K562 (cell line): ENCODE results near the gene SPRED2. TPM values are rescaled to one million over a fixed set of nuclear protein-coding genes. Genes with fewer than 3 reads are reported as not detected.

Experiments used
- CBX8 ChIP-seq: fragments of 200-600 bp; sonication (generic); IDR thresholded peaks from 2 replicates; pipeline ENCODE4 v1.6.1; 2012; ENCODE audit warnings: borderline replicate concordance, mixed run types, low read depth, mild to moderate bottlenecking, moderate library complexity, mixed read lengths, low read length, control low read depth, inconsistent platforms; ENCODE audit not compliant: poor library complexity, severe bottlenecking; ENCODE audit errors: extremely low read depth
- CREM ChIP-seq: IDR thresholded peaks from 2 replicates; pipeline ENCODE4 v1.6.1; 2014; ENCODE audit warnings: antibody characterized with exemption, low read depth
- CSDE1 ChIP-seq, 2 experiments: fragments of 450-650 bp; IDR thresholded peaks; 2 replicates each; pipeline ENCODE4 v1.6.1; 2016; ENCODE audit warnings: mild to moderate bottlenecking in 1 of 2
- DIDO1 ChIP-seq: fragments of 450-650 bp; IDR thresholded peaks from 2 replicates; pipeline ENCODE4 v1.6.1; 2016; ENCODE audit warnings: low read depth, missing biosample characterization, missing genetic modification characterization
- EWSR1 ChIP-seq: fragments of 450-650 bp; IDR thresholded peaks from 2 replicates; pipeline ENCODE4 v1.6.1; 2018; ENCODE audit warnings: borderline replicate concordance, mild to moderate bottlenecking, low read depth, moderate library complexity; ENCODE audit not compliant: partially characterized antibody
- EZH2 ChIP-seq: IDR thresholded peaks from 2 replicates; pipeline ENCODE4 v1.6.1; 2012; ENCODE audit warnings: low read depth, mild to moderate bottlenecking, inconsistent platforms, low read length, borderline replicate concordance
- FIP1L1 ChIP-seq: fragments of 200-400 bp; formaldehyde crosslinking; IDR thresholded peaks from 2 replicates; pipeline ENCODE4 v1.6.1; 2018; ENCODE audit warnings: mild to moderate bottlenecking, low read depth, low read length; ENCODE audit not compliant: poor library complexity, severe bottlenecking
- GTF2E2 ChIP-seq: fragments of 200-800 bp; sonication (Bioruptor generic); IDR thresholded peaks from 2 replicates; pipeline ENCODE4 v1.6.1; 2016; ENCODE audit warnings: missing genetic modification characterization, missing compliant biosample characterization
- KAT7 ChIP-seq: sonication (generic); formaldehyde crosslinking; IDR thresholded peaks from 2 replicates; pipeline ENCODE4 v1.8.0; 2022; ENCODE audit warnings: missing genetic modification reagents, mild to moderate bottlenecking, borderline replicate concordance
- MEF2D ChIP-seq: conservative IDR thresholded peaks from 2 replicates; pipeline ENCODE4 v1.6.1; 2016; ENCODE audit warnings: low read depth, missing genetic modification characterization, missing compliant biosample characterization
- MXI1 ChIP-seq: IDR thresholded peaks from 2 replicates; pipeline ENCODE4 v1.6.1; 2011; ENCODE audit warnings: low read depth, mild to moderate bottlenecking, improper control_type of control experiment, low read length
- MYNN ChIP-seq, 2 experiments: sonication (generic); formaldehyde crosslinking in 1 of 2; IDR thresholded peaks; 2 replicates each; pipeline versions ENCODE4 v1.5.0 to v1.6.1; 2016 to 2020; ENCODE audit warnings: antibody characterized with exemption in 1 of 2, missing genetic modification reagents in 1 of 2
- NFYB ChIP-seq: IDR thresholded peaks from 2 replicates; pipeline ENCODE4 v1.6.1; 2011; ENCODE audit warnings: mild to moderate bottlenecking, moderate library complexity; ENCODE audit not compliant: insufficient read length; ENCODE audit errors: extremely low read depth
- NR2F6 ChIP-seq: fragments of 450-650 bp; formaldehyde crosslinking; IDR thresholded peaks from 2 replicates; pipeline ENCODE4 v1.4.0; 2020; ENCODE audit warnings: mild to moderate bottlenecking
- PCBP1 ChIP-seq: fragments of 200-400 bp; formaldehyde crosslinking; IDR thresholded peaks from 2 replicates; pipeline ENCODE4 v1.6.1; 2018; ENCODE audit warnings: mild to moderate bottlenecking, low read depth, low read length; ENCODE audit not compliant: poor library complexity, severe bottlenecking
- RBM14 ChIP-seq: fragments of 200-400 bp; formaldehyde crosslinking; IDR thresholded peaks from 2 replicates; pipeline ENCODE4 v1.6.1; 2018; ENCODE audit warnings: low read depth, mild to moderate bottlenecking, low read length, moderate library complexity, borderline replicate concordance; ENCODE audit not compliant: insufficient read depth
- SMC3 ChIP-seq: conservative IDR thresholded peaks from 2 replicates; pipeline ENCODE4 v1.6.1; 2011; ENCODE audit warnings: low read depth, low read length, improper control_type of control experiment; ENCODE audit not compliant: insufficient read depth
- STAT5B ChIP-seq: fragments of 250-450 bp; sonication (Bioruptor Pico); IDR thresholded peaks from 2 replicates; pipeline ENCODE4 v1.8.0; 2021; ENCODE audit warnings: mild to moderate bottlenecking, inconsistent platforms
- TAL1 ChIP-seq: fragments of 450-650 bp; IDR thresholded peaks from 2 replicates; pipeline ENCODE4 v1.6.1; 2016; ENCODE audit warnings: mild to moderate bottlenecking
- TRIM24 ChIP-seq, 2 experiments: fragments of 450-650 bp; IDR thresholded peaks; 2 replicates each; pipeline ENCODE4 v1.6.1; 2016
- ZBED1 ChIP-seq: IDR thresholded peaks from 2 replicates; pipeline ENCODE4 v1.6.1; 2014
- ZNF174 ChIP-seq: fragments of 250-450 bp; sonication (Bioruptor Pico); IDR thresholded peaks from 2 replicates; pipeline ENCODE4 v1.4.0; 2020; ENCODE audit warnings: mild to moderate bottlenecking
- ZNF584 ChIP-seq: fragments of 200-800 bp; sonication (Bioruptor generic); IDR thresholded peaks from 2 replicates; pipeline ENCODE4 v1.6.1; 2016; ENCODE audit warnings: low read depth, mild to moderate bottlenecking, missing genetic modification characterization, missing compliant biosample characterization
- ZNF592 ChIP-seq: fragments of 450-650 bp; IDR thresholded peaks from 2 replicates; pipeline ENCODE4 v1.6.1; 2017; ENCODE audit warnings: antibody characterized with exemption, mild to moderate bottlenecking
- polyA plus RNA-seq, 8 experiments: library from polyadenylated mRNA; depleted of rRNA in 4 of 8; stranded (reverse) in 5 of 8; unstranded in 3 of 8; fragments of >200 nt; fragmentation: Nextera tagmentation in 2 of 8; fragmentation: Illumina TruSeq in 1 of 8; extraction: Ambion mirVana in 2 of 8; extraction: Trizol in 1 of 8; gene quantifications; 2 replicates each; pipeline versions ENCODE4 v1.2.1 to v1.2.3, GENCODE V29; 2011 to 2014; ENCODE audit warnings: inconsistent platforms in 1 of 8, missing spikeins in 1 of 8
- total RNA-seq, 7 experiments: library from RNA; depleted of rRNA in 6 of 7; stranded (reverse); fragments of >200 nt in 6 of 7; fragmentation: Illumina TruSeq in 2 of 7; extraction: Trizol in 2 of 7; gene quantifications; 2 replicates each; pipeline versions ENCODE4 v1.2.1 to v1.2.3, GENCODE V29; 2011 to 2021; ENCODE audit warnings: low replicate concordance in 1 of 7
- TF ChIP-seq, protein P1 (sequence below): sonication (generic); formaldehyde crosslinking; IDR thresholded peaks from 2 replicates; pipeline ENCODE4 v1.9.0; 2022; ENCODE audit warnings: mild to moderate bottlenecking, missing genetic modification reagents

SPRED2 gene
- total and polyA plus RNA-seq, 9 of the 15 experiments (the other 6 are each of a cell fraction or from before 2014, with no cell fraction given): 4.6 to 50.8 (median 14.1) TPM

DNA sequence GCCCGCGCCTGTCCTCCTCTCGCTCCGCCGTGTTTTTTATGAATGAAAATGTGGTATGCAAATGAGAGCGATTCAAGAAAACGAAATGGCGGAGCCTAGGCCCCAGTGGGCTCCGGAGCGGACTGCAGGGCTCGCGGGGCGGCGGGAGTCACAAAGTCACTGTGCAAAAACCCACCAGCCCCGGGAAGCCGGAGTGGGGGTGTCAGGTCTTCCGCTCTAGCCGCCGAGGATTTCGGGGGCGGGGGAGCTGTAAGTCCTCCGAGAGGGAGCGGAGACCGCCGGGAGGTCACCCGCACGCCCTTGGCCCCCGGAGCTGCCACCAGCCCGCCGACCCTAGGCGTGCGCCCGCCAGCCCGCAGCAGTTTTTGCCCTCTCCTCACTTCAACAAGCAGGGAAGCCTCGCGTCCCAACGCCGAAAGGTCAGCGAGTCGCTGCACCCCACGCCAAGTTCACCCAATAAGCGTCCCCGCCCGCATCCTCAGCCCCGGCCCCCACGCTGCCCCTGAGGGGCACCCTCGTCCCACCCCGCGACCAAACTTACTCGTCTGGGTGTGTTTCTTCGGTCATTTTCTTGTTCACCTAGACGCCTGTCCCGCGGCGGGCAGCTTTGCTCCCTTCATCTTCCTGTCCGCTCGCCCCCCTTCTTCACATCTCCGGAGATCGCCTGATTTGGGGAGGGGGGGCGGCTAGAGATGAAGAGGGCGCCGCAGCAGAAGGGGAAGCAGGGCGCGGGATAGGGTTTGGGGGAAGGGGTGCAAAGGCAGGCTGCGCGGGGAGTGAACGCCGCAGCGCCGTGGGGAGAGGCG lies 775 bp downstream of the SPRED2 start (continued):
- TF ChIP-seq, protein P1, sequence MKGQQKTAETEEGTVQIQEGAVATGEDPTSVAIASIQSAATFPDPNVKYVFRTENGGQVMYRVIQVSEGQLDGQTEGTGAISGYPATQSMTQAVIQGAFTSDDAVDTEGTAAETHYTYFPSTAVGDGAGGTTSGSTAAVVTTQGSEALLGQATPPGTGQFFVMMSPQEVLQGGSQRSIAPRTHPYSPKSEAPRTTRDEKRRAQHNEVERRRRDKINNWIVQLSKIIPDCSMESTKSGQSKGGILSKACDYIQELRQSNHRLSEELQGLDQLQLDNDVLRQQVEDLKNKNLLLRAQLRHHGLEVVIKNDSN (CRISPR knock-in tag): no peak
- TF ChIP-seq FIP1L1: peak; percentile 43
- TF ChIP-seq MYNN (IDR thresholded peaks at IDR 0.05): no peak
- no peak for TF ChIP-seq MYNN (CRISPR knock-in tag; IDR thresholded peaks at IDR 0.05)
- TF ChIP-seq NFYB: no peak
- TF ChIP-seq SMC3: no peak
- no peak; the same call in 1 of the 2 replicates for TF ChIP-seq GTF2E2
- no peak for TF ChIP-seq KAT7 (CRISPR knock-in tag)
- no peak for TF ChIP-seq ZBED1
- TF ChIP-seq EWSR1: no peak
- no peak for TF ChIP-seq EZH2
- TF ChIP-seq PCBP1: peak; percentile 77
- TF ChIP-seq TRIM24 (IDR thresholded peaks at IDR 0.05): no peak
- TF ChIP-seq ZNF174 (CRISPR knock-in tag): no peak
- no peak for TF ChIP-seq TAL1
- no peak for TF ChIP-seq ZNF592
- no peak for TF ChIP-seq STAT5B (CRISPR knock-in tag)
- TF ChIP-seq CSDE1 (IDR thresholded peaks at IDR 0.05): no peak
- no peak for TF ChIP-seq DIDO1 (tag)
- TF ChIP-seq ZNF584 (CRISPR knock-in tag): no peak
- TF ChIP-seq CREM: 0 out of 2 replicates have a peak, but pooled peaks have one; percentile 8
- TF ChIP-seq CBX8: no peak
- TF ChIP-seq MEF2D (tag): no peak
- no peak for TF ChIP-seq NR2F6 (CRISPR knock-in tag)
- TF ChIP-seq MXI1: no peak
- TF ChIP-seq RBM14: no peak
